GM12864 (cell line): ENCODE measurements around the gene GABARAPL2.
A peak's percentile ranks its signal among the peaks of the same experiment; 100 is the strongest.

Source experiments
- DNase-seq: peaks from one replicate; pipeline ENCODE4 v3.0.0-alpha.2; 2011; ENCODE audit warnings: low read depth
- H3K4me3 ChIP-seq: 2 replicates; pipeline ENCODE4 v1.5.1; 2011; ENCODE audit warnings: mild to moderate bottlenecking, low read depth, low read length, control low read depth
- CTCF ChIP-seq: IDR thresholded peaks from 2 replicates; pipeline ENCODE4 v1.5.1; 2011; ENCODE audit warnings: low read depth, mild to moderate bottlenecking, moderate library complexity, low read length, control low read depth, inconsistent platforms; ENCODE audit errors: missing control alignments

Gene GABARAPL2

DNA sequence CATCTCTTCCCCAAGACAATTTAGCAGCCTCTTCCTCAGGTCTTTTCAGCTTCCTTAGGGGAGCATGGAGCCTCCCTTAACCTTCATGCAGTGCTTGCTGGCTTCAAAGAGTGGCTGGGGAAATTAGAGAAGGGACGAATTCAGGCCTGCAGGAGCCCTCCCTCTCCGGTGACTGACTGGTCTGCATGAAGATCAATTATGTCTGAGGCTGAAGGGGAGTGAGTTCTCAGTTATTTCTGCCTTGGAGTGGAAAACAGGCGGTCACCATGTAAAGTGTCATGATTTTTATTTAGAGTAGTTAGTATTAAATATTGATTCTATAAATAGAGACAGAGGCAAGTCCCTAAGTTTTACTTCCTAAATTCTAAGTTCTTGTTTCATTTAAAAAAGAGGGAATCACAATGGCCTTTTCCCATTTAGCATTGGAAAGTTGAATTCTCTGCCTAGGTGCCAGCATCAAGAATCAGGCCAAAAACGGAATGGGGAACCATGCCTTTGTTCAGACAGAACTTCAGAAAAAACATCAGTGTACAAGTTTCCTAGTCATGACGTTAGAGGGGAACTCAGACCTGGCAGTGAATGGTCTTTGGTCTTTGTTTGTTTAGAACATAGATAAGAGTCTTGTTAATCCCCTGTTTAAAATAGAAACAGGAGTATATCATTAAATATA is 4.4 kb downstream of the GABARAPL2 start:
- TF ChIP-seq CTCF = no peak
- DNase-seq = no peak

GRCh38 chr16:75572864-75573542 is 6.8 kb downstream of the GABARAPL2 start:
- TF ChIP-seq CTCF = no peak
- DNase-seq = no peak
- no peak overlapping the region for H3K4me3 ChIP-seq

More for the DNA sequence above, 4.4 kb downstream of the GABARAPL2 start:
- H3K4me3 ChIP-seq = no peak overlapping the region

GRCh38 chr16:75573955-75574354 is 7.8 kb downstream of the GABARAPL2 start:
- H3K4me3 ChIP-seq = no peak overlapping the region
- DNase-seq = no peak
- no peak for TF ChIP-seq CTCF

DNA sequence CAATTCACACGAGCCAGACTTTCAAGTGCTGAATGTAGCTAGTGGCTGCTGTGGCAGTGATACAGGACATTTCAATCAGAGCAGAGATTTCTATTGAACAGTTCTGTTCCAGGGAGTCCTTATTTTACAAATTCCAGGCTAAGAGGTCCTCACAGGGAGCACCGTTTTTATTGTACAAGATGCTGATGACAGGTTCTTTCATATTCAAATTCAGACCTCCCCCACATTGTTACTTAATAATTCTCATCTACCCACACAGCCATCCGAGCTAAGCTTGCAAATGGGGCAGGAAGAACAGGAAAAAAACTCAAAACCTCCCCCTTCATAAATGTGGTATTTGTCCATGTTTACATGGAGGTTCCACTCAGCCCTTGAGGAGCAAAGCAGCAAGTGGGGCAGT is 9.8 kb downstream of the GABARAPL2 start:
- no peak for DNase-seq
- no peak overlapping the region for H3K4me3 ChIP-seq
- TF ChIP-seq CTCF = no peak

GRCh38 chr16:75576384-75576811 is 10.2 kb downstream of the GABARAPL2 start:
- TF ChIP-seq CTCF = no peak
- H3K4me3 ChIP-seq = no peak overlapping the region
- peak; percentile 34 for DNase-seq

- H3K4me3 ChIP-seq = no peak overlapping the region
- no peak for TF ChIP-seq CTCF
- no peak for DNase-seq
Observed at GRCh38 chr16:75578212-75578611, 12.0 kb downstream of the GABARAPL2 start.
